K562 (cell line): ENCODE measurements around the gene DEPDC4. TPM values are rescaled to one million over a fixed set of nuclear protein-coding genes. Genes with fewer than 3 reads are reported as not detected.

Experiments used
- ATAC-seq: fragments of 200-7000 bp; cut with Tn5 transposase; 3 replicates; pipeline ENCODE4 v1.9.1; 2020; ENCODE audit warnings: moderate library complexity
- BruUV-seq: library from RNA; stranded (reverse); fragments of 400-500 nt; replicated peaks from 2 replicates; lab custom pipeline; 2021; lab: Mats Ljungman, UMichigan
- CTCF ChIA-PET: fragments of 300-600 bp; formaldehyde crosslinking; extraction: SDS; loops from one replicate; lab custom pipeline; 2021; ENCODE audit warnings: low intra/inter-chr PET ratio; lab: Yijun Ruan, JAX
- POLR2A ChIA-PET: fragments of 300-600, 350-650 bp; sonication (Branson Sonifier 250); formaldehyde crosslinking; extraction: SDS; loops from one replicate; lab custom pipeline; 2021; ENCODE audit warnings: antibody characterized with exemption, inconsistent platforms; lab: Yijun Ruan, JAX
- DNase-seq, 4 experiments: peaks; one replicate each; pipeline versions ENCODE4 v3.0.0 to v3.0.0-alpha.2; 2011 to 2018; ENCODE audit warnings: low spot score in 3 of 4, mixed read lengths in 3 of 4; ENCODE audit errors: extremely low read depth in 1 of 4
- FAIRE-seq: peaks from 2 replicates; lab custom pipeline; 2011; peaks lifted over from hg19 to GRCh38; lab: Jason Lieb, UNC
- H2AFZ ChIP-seq: 2 replicates; pipeline ENCODE4 v1.6.0; 2011; ENCODE audit warnings: low read depth, low read length, control low read depth, inconsistent platforms
- H3K27ac ChIP-seq: fragments of 200-600 bp; 3 replicates; pipeline ENCODE4 v1.8.0; 2011; ENCODE audit warnings: low read depth, mild to moderate bottlenecking, control low read depth, inconsistent platforms, low read length, moderate library complexity, mixed read lengths; ENCODE audit errors: extremely low read depth
- H3K27me3 ChIP-seq, 2 experiments: fragments of 300-600 bp in 1 of 2; 2 replicates in 1 of 2; 3 replicates in 1 of 2; pipeline versions ENCODE4 v1.6.0 to v1.8.0; 2011; ENCODE audit warnings: inconsistent platforms in 2 of 2, low read length in 2 of 2, mild to moderate bottlenecking in 1 of 2, mixed read lengths in 1 of 2, moderate library complexity in 1 of 2; ENCODE audit not compliant: control insufficient read depth in 2 of 2, insufficient read depth in 2 of 2
- H3K36me3 ChIP-seq: fragments of 300-600 bp; 3 replicates; pipeline ENCODE4 v1.8.0; 2011; ENCODE audit warnings: mild to moderate bottlenecking, low read length, inconsistent platforms; ENCODE audit not compliant: control insufficient read depth, insufficient read depth
- H3K4me1 ChIP-seq, 2 experiments: fragments of 200-600 bp in 1 of 2; replicated peaks in 1 of 2; 2 replicates in 1 of 2; 3 replicates in 1 of 2; pipeline versions ENCODE4 v1.5.1 to v1.8.0; 2011; ENCODE audit warnings: inconsistent platforms in 2 of 2, low read length in 2 of 2, mild to moderate bottlenecking in 1 of 2, mixed read lengths in 1 of 2, moderate library complexity in 1 of 2; ENCODE audit not compliant: control insufficient read depth in 2 of 2, insufficient read depth in 2 of 2
- H3K4me2 ChIP-seq: 2 replicates; pipeline ENCODE4 v1.6.1; 2011; ENCODE audit warnings: low read length, control low read depth, inconsistent platforms, mixed read lengths; ENCODE audit not compliant: insufficient read depth
- H3K4me3 ChIP-seq: fragments of 200-600 bp; sonication (generic), shearing (Covaris generic); 2 replicates; pipeline ENCODE4 v1.5.1; 2016; ENCODE audit warnings: control low read depth, inconsistent platforms
- H3K79me2 ChIP-seq: fragments of 200-600 bp; 3 replicates; pipeline ENCODE4 v1.8.0; 2011; ENCODE audit warnings: low read length, inconsistent platforms; ENCODE audit not compliant: control insufficient read depth, insufficient read depth
- H3K9ac ChIP-seq, 2 experiments: 2 replicates each; pipeline versions ENCODE4 v1.6.0 to v1.6.1; 2011; ENCODE audit warnings: low read depth in 2 of 2, low read length in 2 of 2, control low read depth in 1 of 2, inconsistent platforms in 1 of 2, mild to moderate bottlenecking in 1 of 2, mixed read lengths in 1 of 2; ENCODE audit not compliant: insufficient read depth in 1 of 2
- H3K9me1 ChIP-seq: one replicate; pipeline ENCODE4 v1.6.0; 2011; ENCODE audit warnings: inconsistent platforms, mild to moderate bottlenecking, low read length, moderate library complexity; ENCODE audit not compliant: control insufficient read depth, insufficient read depth
- H3K9me3 ChIP-seq: replicated peaks from 2 replicates; pipeline ENCODE4 v1.5.1; 2011; ENCODE audit warnings: low read depth, low read length, inconsistent platforms; ENCODE audit not compliant: control insufficient read depth, insufficient read depth
- H4K20me1 ChIP-seq: replicated peaks from 2 replicates; pipeline ENCODE4 v1.6.1; 2011; ENCODE audit warnings: low read length, inconsistent platforms, mixed read lengths; ENCODE audit not compliant: control insufficient read depth, insufficient read depth
- ADNP ChIP-seq: fragments of 200-800 bp; sonication (Bioruptor generic); IDR thresholded peaks from 2 replicates; pipeline ENCODE4 v1.6.1; 2016; ENCODE audit warnings: missing genetic modification characterization, missing compliant biosample characterization
- BCOR ChIP-seq: fragments of 450-650 bp; IDR thresholded peaks from 2 replicates; pipeline ENCODE4 v1.6.1; 2016
- CC2D1A ChIP-seq: fragments of 450-650 bp; IDR thresholded peaks from 2 replicates; pipeline ENCODE4 v1.6.1; 2017; ENCODE audit warnings: mild to moderate bottlenecking
- FOXM1 ChIP-seq, 2 experiments: fragments of 450-650 bp in 1 of 2; sonication (generic) in 1 of 2; formaldehyde crosslinking in 1 of 2; IDR thresholded peaks; 2 replicates each; pipeline versions ENCODE4 v1.6.1 to v1.9.0; 2017 to 2022; ENCODE audit warnings: low read depth in 2 of 2, mild to moderate bottlenecking in 2 of 2, missing genetic modification reagents in 1 of 2, moderate library complexity in 1 of 2
- RBM25 ChIP-seq: fragments of 200-400 bp; formaldehyde crosslinking; IDR thresholded peaks from 2 replicates; pipeline ENCODE4 v1.6.1; 2018; ENCODE audit warnings: low read length, low read depth, moderate library complexity; ENCODE audit not compliant: severe bottlenecking
- SMARCC2 ChIP-seq: fragments of 450-650 bp; IDR thresholded peaks from 2 replicates; pipeline ENCODE4 v1.6.1; 2017; ENCODE audit warnings: antibody characterized with exemption, moderate library complexity, mild to moderate bottlenecking, low read depth
- THRB ChIP-seq: fragments of 450-650 bp; formaldehyde crosslinking; conservative IDR thresholded peaks from 2 replicates; pipeline ENCODE4 v1.4.0; 2022; ENCODE audit warnings: mild to moderate bottlenecking, missing genetic modification characterization
- ZNF431 ChIP-seq: sonication (generic); formaldehyde crosslinking; IDR thresholded peaks from 2 replicates; pipeline ENCODE4 v1.8.0; 2022; ENCODE audit warnings: mild to moderate bottlenecking, missing genetic modification reagents
- WGBS: fragments of 100-300 bp; shearing (Covaris generic); methylation state at CpG from one replicate; pipeline ENCODE4 v1.1.6; 2016; ENCODE audit warnings: low coverage, mixed read lengths; ENCODE audit not compliant: insufficient coverage; ENCODE audit errors: missing lambda C conversion rate; 5-methylcytosine and 5-hydroxymethylcytosine counted together
- in situ Hi-C: fragments of 300-500 bp; cut with MboI; formaldehyde crosslinking; loops from 4 replicates; pipeline ENCODE4 v1.15.0; 2018; ENCODE audit warnings: inconsistent platforms, mixed read lengths
- intact Hi-C: fragments of 100-400 bp; cut with micrococcal nuclease; formaldehyde crosslinking; loops from 2 replicates; pipeline ENCODE4 v1.14.2; 2022
- polyA plus RNA-seq, 8 experiments: library from polyadenylated mRNA; depleted of rRNA in 4 of 8; stranded (reverse) in 5 of 8; unstranded in 3 of 8; fragments of >200 nt; fragmentation: Nextera tagmentation in 2 of 8; fragmentation: Illumina TruSeq in 1 of 8; extraction: Ambion mirVana in 2 of 8; extraction: Trizol in 1 of 8; gene quantifications; 2 replicates each; pipeline versions ENCODE4 v1.2.1 to v1.2.3, GENCODE V29; 2011 to 2014; ENCODE audit warnings: inconsistent platforms in 1 of 8, missing spikeins in 1 of 8
- total RNA-seq, 7 experiments: library from RNA; depleted of rRNA in 6 of 7; stranded (reverse); fragments of >200 nt in 6 of 7; fragmentation: Illumina TruSeq in 2 of 7; extraction: Trizol in 2 of 7; gene quantifications; 2 replicates each; pipeline versions ENCODE4 v1.2.1 to v1.2.3, GENCODE V29; 2011 to 2021; ENCODE audit warnings: low replicate concordance in 1 of 7
- TF ChIP-seq, protein P1 (sequence below): fragments of 250-450 bp; sonication (Bioruptor Pico); IDR thresholded peaks from 2 replicates; pipeline ENCODE4 v1.5.0; 2020; ENCODE audit warnings: mild to moderate bottlenecking, borderline replicate concordance

Gene DEPDC4
- total and polyA plus RNA-seq, 9 of the 15 experiments (the other 6 are each of a cell fraction or from before 2014, with no cell fraction given): 3.6 to 13.2 (median 7.4) TPM

DNA sequence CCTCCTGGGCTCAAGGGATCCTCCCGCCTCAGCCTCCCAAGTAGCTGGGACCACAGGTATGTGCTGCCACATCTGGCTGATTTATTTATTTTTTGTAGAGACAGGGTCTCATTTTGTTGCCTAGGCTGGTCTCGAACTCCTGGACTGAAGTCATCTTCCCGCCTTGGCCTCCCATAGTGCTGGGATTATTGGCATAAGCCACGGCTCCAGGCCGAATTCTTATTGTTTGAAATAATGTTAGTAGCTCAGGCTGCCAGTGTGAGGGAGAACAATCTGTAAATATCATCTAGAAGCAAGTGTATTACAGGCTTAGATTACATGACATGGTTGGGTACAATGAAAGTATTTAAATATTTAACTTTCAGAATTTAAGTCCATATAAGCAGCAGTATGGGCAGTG is 58.0 kb downstream of the DEPDC4 start:
- WGBS: 96% methylated on average over 5 of the region's 5 CpGs

GRCh38 chr12:100207311-100207710 is 59.6 kb downstream of the DEPDC4 start:
- Histone ChIP-seq H3K4me3 (no peak overlapping the region), H3K4me1 (peaks cover 2 to 3% of the 10 kb centered on the region in 2 experiments; a peak in 3 of 5 replicates), H3K4me2 (no peak overlapping the region), H3K36me3 (peaks cover 69% of the 10 kb centered on the region), H2AFZ (no peak overlapping the region), H3K9me1 (no peaks in the 10 kb centered on the region), H3K9me3 (no peaks in the 10 kb centered on the region), H3K27me3 (no peaks in the 10 kb centered on the region), H3K27ac (no peak overlapping the region), H3K9ac (no peak overlapping the region), H3K79me2 (peaks cover 27% of the 10 kb centered on the region), H4K20me1 (no peaks in the 10 kb centered on the region)
- no peak for DNase-seq
- CTCF ChIA-PET: no interaction called here
- ATAC-seq: no peak
- no peak for FAIRE-seq
- intact Hi-C loops (no loop called here), in situ Hi-C loops (no loop called here)
- POLR2A ChIA-PET: no interaction called here
- 92% methylated on average over 2 of the region's 2 CpGs for WGBS
- BruUV-seq: no TSS peak
- 0 out of 2 replicates have a peak, but pooled peaks have one; percentile 58 for TF ChIP-seq ADNP (tag)
- peak; percentile 60; the same call in 1 of the 2 replicates for TF ChIP-seq BCOR
- TF ChIP-seq RBM25: peak; percentile 92
- TF ChIP-seq, protein P1, sequence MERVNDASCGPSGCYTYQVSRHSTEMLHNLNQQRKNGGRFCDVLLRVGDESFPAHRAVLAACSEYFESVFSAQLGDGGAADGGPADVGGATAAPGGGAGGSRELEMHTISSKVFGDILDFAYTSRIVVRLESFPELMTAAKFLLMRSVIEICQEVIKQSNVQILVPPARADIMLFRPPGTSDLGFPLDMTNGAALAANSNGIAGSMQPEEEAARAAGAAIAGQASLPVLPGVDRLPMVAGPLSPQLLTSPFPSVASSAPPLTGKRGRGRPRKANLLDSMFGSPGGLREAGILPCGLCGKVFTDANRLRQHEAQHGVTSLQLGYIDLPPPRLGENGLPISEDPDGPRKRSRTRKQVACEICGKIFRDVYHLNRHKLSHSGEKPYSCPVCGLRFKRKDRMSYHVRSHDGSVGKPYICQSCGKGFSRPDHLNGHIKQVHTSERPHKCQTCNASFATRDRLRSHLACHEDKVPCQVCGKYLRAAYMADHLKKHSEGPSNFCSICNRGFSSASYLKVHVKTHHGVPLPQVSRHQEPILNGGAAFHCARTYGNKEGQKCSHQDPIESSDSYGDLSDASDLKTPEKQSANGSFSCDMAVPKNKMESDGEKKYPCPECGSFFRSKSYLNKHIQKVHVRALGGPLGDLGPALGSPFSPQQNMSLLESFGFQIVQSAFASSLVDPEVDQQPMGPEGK (CRISPR knock-in tag): no peak

More for the DNA sequence above, 58.0 kb downstream of the DEPDC4 start:
- in situ Hi-C loops: no loop called here
- Histone ChIP-seq H3K4me2 (no peak overlapping the region), H3K36me3 (peaks cover 82% of the 10 kb centered on the region), H3K27me3 (no peaks in the 10 kb centered on the region), H3K79me2 (peaks cover 13% of the 10 kb centered on the region), H3K9me1 (no peaks in the 10 kb centered on the region), H3K9me3 (no peaks in the 10 kb centered on the region), H3K4me3 (no peak overlapping the region), H3K27ac (no peak overlapping the region)
- no peak for ATAC-seq
- POLR2A ChIA-PET: no interaction called here
- CTCF ChIA-PET: no interaction called here
- TF ChIP-seq THRB (CRISPR knock-in tag) (no peak), SMARCC2 (no peak), FOXM1 (IDR thresholded peaks at IDR 0.05; ENCODE audit: low read depth) (no peak), FOXM1 (CRISPR knock-in tag; IDR thresholded peaks at IDR 0.05; ENCODE audit: low read depth) (no peak), ZNF431 (CRISPR knock-in tag) (no peak), CC2D1A (no peak)
- TF ChIP-seq, all 486 proteins: peak for 0
- intact Hi-C loops: no loop called here
- H4K20me1 ChIP-seq: no peaks in the 10 kb centered on the region
- no peak overlapping the region for H3K9ac ChIP-seq
- DNase-seq (no peak), FAIRE-seq (no peak)
- H2AFZ ChIP-seq: no peak overlapping the region
- no TSS peak for BruUV-seq
- H3K4me1 ChIP-seq: peaks cover 0 to 2% of the 10 kb centered on the region in 2 experiments; a peak in 2 of 5 replicates
